DND-41 (cell line): ENCODE results near the gene NEXN.

Experiments used
- CTCF ChIP-seq: IDR thresholded peaks from 2 replicates; pipeline ENCODE4 v1.5.1; 2012; ENCODE audit warnings: borderline replicate concordance, low read length, moderate library complexity, mild to moderate bottlenecking; ENCODE audit not compliant: poor library complexity, severe bottlenecking; ENCODE audit errors: extremely low read depth
- EZH2 ChIP-seq: IDR thresholded peaks from 3 replicates; pipeline ENCODE4 v1.6.1; 2012; ENCODE audit warnings: borderline replicate concordance, low read depth, mild to moderate bottlenecking, moderate library complexity, low read length, inconsistent platforms; ENCODE audit not compliant: severe bottlenecking

- no peak for TF ChIP-seq CTCF
- TF ChIP-seq EZH2: no peak
Observed at GRCh38 chr1:77876884-77877283, 11.5 kb upstream of the NEXN start.
